K562 treated with DMSO at 1 percent for 48 hours (cell line): ENCODE data around the gene CALCOCO2. TPM values are rescaled to one million over a fixed set of nuclear protein-coding genes. Genes with fewer than 3 reads are reported as not detected.

Source experiments
- total RNA-seq: library from RNA; unstranded; fragments of 300-600 nt; gene quantifications from 2 replicates; pipeline ENCODE4 v1.2.3, GENCODE V29; 2022; ENCODE audit warnings: low replicate concordance; ENCODE audit errors: extremely low read depth

Gene CALCOCO2, protein sequence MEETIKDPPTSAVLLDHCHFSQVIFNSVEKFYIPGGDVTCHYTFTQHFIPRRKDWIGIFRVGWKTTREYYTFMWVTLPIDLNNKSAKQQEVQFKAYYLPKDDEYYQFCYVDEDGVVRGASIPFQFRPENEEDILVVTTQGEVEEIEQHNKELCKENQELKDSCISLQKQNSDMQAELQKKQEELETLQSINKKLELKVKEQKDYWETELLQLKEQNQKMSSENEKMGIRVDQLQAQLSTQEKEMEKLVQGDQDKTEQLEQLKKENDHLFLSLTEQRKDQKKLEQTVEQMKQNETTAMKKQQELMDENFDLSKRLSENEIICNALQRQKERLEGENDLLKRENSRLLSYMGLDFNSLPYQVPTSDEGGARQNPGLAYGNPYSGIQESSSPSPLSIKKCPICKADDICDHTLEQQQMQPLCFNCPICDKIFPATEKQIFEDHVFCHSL
- not detected in 2 replicates for total RNA-seq

GRCh38 chr17:48830840-48831548 is at the start of gene CALCOCO2:
TSS of gene CALCOCO2 (plus strand) at chr17:48831035. CDS start at chr17:48841708, 10,673 bp downstream.

GRCh38 chr17:48816774-48817590 is 13.9 kb upstream of the CALCOCO2 start, which contains the start of gene TTLL6:
TSS of gene TTLL6 (minus strand) at chr17:48817229. CDS start at chr17:48817072, 157 bp downstream.

DNA sequence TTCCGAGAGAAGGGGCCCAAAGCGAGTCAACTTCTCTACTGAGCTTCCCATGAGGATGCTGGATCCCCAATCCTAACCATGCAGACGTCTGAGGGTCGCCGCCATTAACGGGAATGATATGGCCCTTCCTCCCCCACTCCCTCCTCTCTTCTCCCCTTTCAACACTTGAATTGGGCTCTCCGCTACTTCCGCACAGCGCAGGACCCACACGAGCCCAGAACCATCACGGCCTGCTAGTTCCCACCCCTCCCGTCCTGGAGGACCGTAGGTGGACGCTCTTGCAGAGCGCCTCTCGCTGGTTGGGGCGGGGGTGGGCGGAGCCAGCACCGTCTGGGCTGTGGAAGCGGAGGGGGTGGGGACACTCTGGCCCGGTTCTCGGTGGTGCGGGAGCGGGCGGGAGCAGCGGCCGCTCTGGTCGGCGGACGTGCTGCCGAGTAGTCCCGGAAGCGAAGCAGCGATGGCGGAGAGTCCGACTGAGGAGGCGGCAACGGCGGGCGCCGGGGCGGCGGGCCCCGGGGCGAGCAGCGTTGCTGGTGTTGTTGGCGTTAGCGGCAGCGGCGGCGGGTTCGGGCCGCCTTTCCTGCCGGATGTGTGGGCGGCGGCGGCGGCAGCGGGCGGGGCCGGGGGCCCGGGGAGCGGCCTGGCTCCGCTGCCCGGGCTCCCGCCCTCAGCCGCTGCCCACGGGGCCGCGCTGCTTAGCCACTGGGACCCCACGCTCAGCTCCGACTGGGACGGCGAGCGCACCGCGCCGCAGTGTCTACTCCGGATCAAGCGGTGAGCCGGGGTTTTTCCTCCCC is 77.4 kb downstream of the CALCOCO2 start, which contains the start of gene UBE2Z:
TSS of gene UBE2Z (plus strand) at position 361 of the 797 bp plus-strand sequence. CDS start at position 458, 97 bp downstream.

Other genes with a start within 250 kb of the CALCOCO2 start
- not detected in 2 replicates for gene HOXB3, start 240.8 kb upstream of the CALCOCO2 start, total RNA-seq
- gene HOXB5, start 237.3 kb upstream of the CALCOCO2 start, total RNA-seq = not detected in 2 replicates
- gene HOXB6, start 226.0 kb upstream of the CALCOCO2 start, total RNA-seq = not detected in 2 replicates
- gene HOXB7, start 220.0 kb upstream of the CALCOCO2 start, total RNA-seq = not detected in 2 replicates
- not detected in 2 replicates for gene HOXB8, start 215.7 kb upstream of the CALCOCO2 start, total RNA-seq
- gene HOXB9, start 204.7 kb upstream of the CALCOCO2 start, total RNA-seq = not detected in 2 replicates
- not detected in 2 replicates for gene PRAC1, start 108.5 kb upstream of the CALCOCO2 start, total RNA-seq
- not detected in 2 replicates for gene PRAC2, start 107.8 kb upstream of the CALCOCO2 start, total RNA-seq
- gene HOXB13, start 102.3 kb upstream of the CALCOCO2 start, total RNA-seq = not detected in 2 replicates
- not detected in 2 replicates for gene TTLL6, start 13.8 kb upstream of the CALCOCO2 start, total RNA-seq
- not detected in 2 replicates for gene ATP5MC1, start 61.8 kb downstream of the CALCOCO2 start, total RNA-seq
- gene UBE2Z, start 77.4 kb downstream of the CALCOCO2 start, total RNA-seq = not detected in 2 replicates
- gene SNF8, start 113.8 kb downstream of the CALCOCO2 start, total RNA-seq = not detected in 2 replicates
- gene GIP, start 137.6 kb downstream of the CALCOCO2 start, total RNA-seq = not detected in 2 replicates
- 183 TPM in 1 of 2 replicates, not detected in the other for gene IGF2BP1, start 166.3 kb downstream of the CALCOCO2 start, total RNA-seq